GM12892 (cell line): ENCODE measurements around the gene NTRK1.

Experiments
- POLR2A ChIP-seq: IDR thresholded peaks from 2 replicates; pipeline ENCODE4 v1.6.1; 2011; ENCODE audit warnings: low read depth, low read length, control low read depth
- POLR2AphosphoS5 ChIP-seq: IDR thresholded peaks from 2 replicates; pipeline ENCODE4 v1.6.1; 2011; ENCODE audit warnings: low read depth, low read length, control low read depth

DNA sequence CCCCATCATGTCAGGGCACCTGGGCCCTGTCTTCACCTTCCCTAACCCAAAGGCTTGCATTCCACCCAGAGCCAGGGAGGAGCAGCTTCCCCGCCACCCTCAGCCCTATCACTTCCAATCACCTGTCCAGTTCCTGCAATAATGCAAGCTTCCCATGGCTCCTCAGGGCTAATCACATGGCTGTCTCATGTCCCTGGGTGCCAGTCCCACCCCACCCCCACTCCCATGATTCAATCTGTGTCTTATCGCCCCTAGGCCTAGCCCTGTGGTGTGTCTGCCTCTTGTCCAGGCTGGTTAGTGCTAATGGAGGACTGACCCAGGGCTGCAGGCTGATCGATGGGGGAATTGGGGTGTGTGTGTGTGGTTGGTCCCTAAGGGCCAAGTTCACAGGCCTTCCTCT is 21.9 kb downstream of the NTRK1 start:
- TF ChIP-seq POLR2AphosphoS5 (no peak), POLR2A (no peak)
